ENCODE measurements around the gene KAT8. TPM values are rescaled to one million over a fixed set of nuclear protein-coding genes. Genes with fewer than 3 reads are reported as not detected.
A peak's percentile ranks its signal among the peaks of the same experiment; 100 is the strongest.
"Not testable (repeated sequence)": the region's sequence is repeated elsewhere in the genome, so short reads cannot be mapped to it uniquely, and the experiment has no call there.

Gene KAT8
- total and polyA plus RNA-seq, 2 experiments from 2014 or later = 33.9 to 44.2 TPM

GRCh38 chr16:31138621-31139578, 21.4 kb downstream of the KAT8 start:
- Histone ChIP-seq H3K27me3 (no peaks in the 10 kb centered on the region), H3K4me3 (no peak overlapping the region), H3K4me1 (ENCODE audit: insufficient read depth) (peaks cover 23% of the 10 kb centered on the region), H3K27ac (peak overlapping the region; percentile 86), H3K36me3 (replicated peaks; ENCODE audit: insufficient read depth, low read depth) (no peaks in the 10 kb centered on the region), H3K79me2 (peaks cover 17% of the 10 kb centered on the region), H3K9me3 (ENCODE audit: low read depth) (no peaks in the 10 kb centered on the region), H3K9me2 (replicated peaks; ENCODE audit: insufficient read depth) (no peaks in the 10 kb centered on the region), H4K20me1 (ENCODE audit: insufficient read depth, poor library complexity, severe bottlenecking) (peaks cover 3% of the 10 kb centered on the region), H2AFZ (no peak overlapping the region), H3K4me2 (peak overlapping the region; percentile 47)
- 53% methylated on average over 27 of the region's 27 CpGs for WGBS (ENCODE audit: low lambda C conversion rate, missing lambda C conversion rate)
- peak; percentile 82 for DNase-seq (ENCODE audit: low spot score)
- no peak for TF ChIP-seq CTCF (IDR thresholded peaks at IDR 0.05; ENCODE audit: poor library complexity)
- no peak for TF ChIP-seq EZH2 (IDR thresholded peaks at IDR 0.05; ENCODE audit: borderline replicate concordance)
- TF ChIP-seq EZH2phosphoT487 (IDR thresholded peaks at IDR 0.05; ENCODE audit: low read depth, severe bottlenecking, unreplicated experiment) = no peak

GRCh38 chr16:31141071-31141469, 23.6 kb downstream of the KAT8 start:
- not testable (repeated sequence) for H3K4me3 ChIP-seq; H3K9me2 ChIP-seq (replicated peaks; ENCODE audit: insufficient read depth); H3K79me2 ChIP-seq; H3K9me3 ChIP-seq (ENCODE audit: low read depth); H3K36me3 ChIP-seq (replicated peaks; ENCODE audit: insufficient read depth, low read depth); DNase-seq (ENCODE audit: low spot score); H2AFZ ChIP-seq; H3K27me3 ChIP-seq; H4K20me1 ChIP-seq (ENCODE audit: insufficient read depth, poor library complexity, severe bottlenecking)
- peak overlapping the region; percentile 73 for H3K27ac ChIP-seq
- H3K4me1 ChIP-seq (ENCODE audit: insufficient read depth) = peaks cover 18% of the 10 kb centered on the region
- peak overlapping the region; percentile 72 for H3K4me2 ChIP-seq
- 91% methylated on average over 9 of the region's 9 CpGs for WGBS (ENCODE audit: low lambda C conversion rate, missing lambda C conversion rate)

- Histone ChIP-seq H3K4me2 (peak overlapping the region; percentile 72), H2AFZ (peak overlapping the region; percentile 32), H4K20me1 (ENCODE audit: insufficient read depth, poor library complexity, severe bottlenecking) (no peaks in the 10 kb centered on the region), H3K9me2 (replicated peaks; ENCODE audit: insufficient read depth) (no peaks in the 10 kb centered on the region), H3K27ac (peak overlapping the region; percentile 73), H3K9me3 (ENCODE audit: low read depth) (no peaks in the 10 kb centered on the region), H3K36me3 (replicated peaks; ENCODE audit: insufficient read depth, low read depth) (no peaks in the 10 kb centered on the region), H3K4me3 (no peak overlapping the region), H3K79me2 (peaks cover 2% of the 10 kb centered on the region), H3K27me3 (no peaks in the 10 kb centered on the region), H3K4me1 (ENCODE audit: insufficient read depth) (peaks cover 18% of the 10 kb centered on the region)
- TF ChIP-seq CTCF (IDR thresholded peaks at IDR 0.05; ENCODE audit: poor library complexity) (no peak), EZH2phosphoT487 (IDR thresholded peaks at IDR 0.05; ENCODE audit: low read depth, severe bottlenecking, unreplicated experiment) (no peak), EZH2 (IDR thresholded peaks at IDR 0.05; ENCODE audit: borderline replicate concordance) (no peak)
- peak; percentile 71 for DNase-seq (ENCODE audit: low spot score)
- 36% methylated on average over 10 of the region's 10 CpGs for WGBS (ENCODE audit: low lambda C conversion rate, missing lambda C conversion rate)
These were observed 24.1 kb downstream of the KAT8 start for GRCh38 chr16:31141489-31142108.

All from hepatocyte (in vitro differentiated cells).